Measurements from ENCODE around the gene ARMC5. TPM values are rescaled to one million over a fixed set of nuclear protein-coding genes. Genes with fewer than 3 reads are reported as not detected.

ARMC5 gene
- total RNA-seq, 1 donor from 2014 or later = 11.5 TPM

- no peak overlapping the region for H2AFZ ChIP-seq (ENCODE audit: low read depth, low read length)
- no peak for FAIRE-seq
- H3K9ac ChIP-seq (ENCODE audit: low read length) = no peak overlapping the region
- Mint-ChIP-seq H3K4me3 (ENCODE audit: unreplicated experiment) (no peak overlapping the region), H3K27ac (ENCODE audit: unreplicated experiment) (no peak overlapping the region), H3K36me3 (ENCODE audit: low read depth, unreplicated experiment) (no peaks in the 10 kb centered on the region), H3K9me3 (ENCODE audit: unreplicated experiment) (no peaks in the 10 kb centered on the region), H3K4me1 (ENCODE audit: low read depth, unreplicated experiment) (no peaks in the 10 kb centered on the region), H3K27me3 (ENCODE audit: low read depth, unreplicated experiment) (peaks cover 11% of the 10 kb centered on the region)
- no peak overlapping the region for H3K4me3 ChIP-seq (ENCODE audit: insufficient read depth, low read depth, low read length)
- H3K27me3 ChIP-seq (ENCODE audit: insufficient read depth, low read length) = no peaks in the 10 kb centered on the region
- no peaks in the 10 kb centered on the region for H3K79me2 ChIP-seq (ENCODE audit: insufficient read depth, low read length)
- no peaks in the 10 kb centered on the region for H3K4me1 ChIP-seq (ENCODE audit: insufficient read depth, low read length)
- no peaks in the 10 kb centered on the region for H3K9me3 ChIP-seq (ENCODE audit: insufficient read depth, low read depth, low read length)
- DNase-seq (ENCODE audit: low read depth) = no peak
- TF ChIP-seq CTCF (IDR thresholded peaks at IDR 0.05; ENCODE audit: insufficient read depth, low read depth, low read length) (no peak), EZH2 (IDR thresholded peaks at IDR 0.05; ENCODE audit: insufficient read depth, low read length) (no peak)
- H3K4me2 ChIP-seq (ENCODE audit: low read length) = no peak overlapping the region
- no peaks in the 10 kb centered on the region for H4K20me1 ChIP-seq (ENCODE audit: insufficient read depth, low read length)
- no peaks in the 10 kb centered on the region for H3K36me3 ChIP-seq (ENCODE audit: insufficient read depth, low read length)
- no peak overlapping the region for H3K27ac ChIP-seq (ENCODE audit: low read depth, low read length)
These were observed 23.7 kb upstream of the ARMC5 start for GRCh38 chr16:31435341-31436220.

GRCh38 chr16:31436221-31437045 is 22.9 kb upstream of the ARMC5 start:
- H4K20me1 ChIP-seq (ENCODE audit: insufficient read depth, low read length) = no peaks in the 10 kb centered on the region
- Mint-ChIP-seq H3K4me1 (ENCODE audit: low read depth, unreplicated experiment) (no peaks in the 10 kb centered on the region), H3K36me3 (ENCODE audit: low read depth, unreplicated experiment) (no peaks in the 10 kb centered on the region), H3K9me3 (ENCODE audit: unreplicated experiment) (no peaks in the 10 kb centered on the region), H3K4me3 (ENCODE audit: unreplicated experiment) (no peak overlapping the region), H3K27me3 (ENCODE audit: low read depth, unreplicated experiment) (peaks cover 8% of the 10 kb centered on the region), H3K27ac (ENCODE audit: unreplicated experiment) (no peak overlapping the region)
- no peak overlapping the region for H2AFZ ChIP-seq (ENCODE audit: low read depth, low read length)
- no peak overlapping the region for H3K4me2 ChIP-seq (ENCODE audit: low read length)
- TF ChIP-seq EZH2 (IDR thresholded peaks at IDR 0.05; ENCODE audit: insufficient read depth, low read length) (no peak), CTCF (IDR thresholded peaks at IDR 0.05; ENCODE audit: insufficient read depth, low read depth, low read length) (no peak)
- no peaks in the 10 kb centered on the region for H3K9me3 ChIP-seq (ENCODE audit: insufficient read depth, low read depth, low read length)
- no peak overlapping the region for H3K27ac ChIP-seq (ENCODE audit: low read depth, low read length)
- no peak overlapping the region for H3K9ac ChIP-seq (ENCODE audit: low read length)
- DNase-seq (ENCODE audit: low read depth) = no peak
- no peak overlapping the region for H3K4me3 ChIP-seq (ENCODE audit: insufficient read depth, low read depth, low read length)
- no peak for FAIRE-seq
- no peaks in the 10 kb centered on the region for H3K36me3 ChIP-seq (ENCODE audit: insufficient read depth, low read length)
- no peaks in the 10 kb centered on the region for H3K27me3 ChIP-seq (ENCODE audit: insufficient read depth, low read length)
- no peaks in the 10 kb centered on the region for H3K4me1 ChIP-seq (ENCODE audit: insufficient read depth, low read length)
- no peaks in the 10 kb centered on the region for H3K79me2 ChIP-seq (ENCODE audit: insufficient read depth, low read length)
